MCF 10A (cell line): ENCODE results near the gene AIG1. TPM values are rescaled to one million over a fixed set of nuclear protein-coding genes. Genes with fewer than 3 reads are reported as not detected.

Source experiments
- BruUV-seq: library from RNA; stranded (reverse); fragments of 400-500 nt; replicated peaks from 2 replicates; lab custom pipeline; 2021; lab: Mats Ljungman, UMichigan
- CTCF ChIA-PET: fragments of 300-600 bp; sonication (Branson Sonifier 250); formaldehyde crosslinking; extraction: SDS; loops from one replicate; lab custom pipeline; 2021; ENCODE audit warnings: antibody characterized with exemption, inconsistent platforms; lab: Yijun Ruan, JAX
- POLR2A ChIA-PET: fragments of 300-600, 350-650 bp; sonication (Branson Sonifier 250); formaldehyde crosslinking; extraction: SDS; loops from one replicate; lab custom pipeline; 2020; ENCODE audit warnings: antibody characterized with exemption, inconsistent platforms; lab: Yijun Ruan, JAX
- DNase-seq: peaks from one replicate; pipeline ENCODE4 v3.0.0-alpha.2; 2018; ENCODE audit not compliant: unreplicated experiment
- H3K27ac Mint-ChIP-seq: one replicate; pipeline ENCODE4 v1.8.0; 2022; ENCODE audit warnings: mild to moderate bottlenecking, low read depth, mixed read lengths; ENCODE audit not compliant: unreplicated experiment
- H3K27me3 Mint-ChIP-seq: one replicate; pipeline ENCODE4 v1.8.0; 2022; ENCODE audit warnings: mixed read lengths; ENCODE audit not compliant: insufficient read depth, unreplicated experiment
- H3K36me3 Mint-ChIP-seq: one replicate; pipeline ENCODE4 v1.8.0; 2022; ENCODE audit warnings: mild to moderate bottlenecking, moderate library complexity, mixed read lengths; ENCODE audit not compliant: insufficient read depth, unreplicated experiment
- H3K4me1 Mint-ChIP-seq: one replicate; pipeline ENCODE4 v1.8.0; 2022; ENCODE audit warnings: mixed read lengths; ENCODE audit not compliant: insufficient read depth, unreplicated experiment
- H3K4me3 Mint-ChIP-seq: one replicate; pipeline ENCODE4 v1.8.0; 2022; ENCODE audit warnings: mild to moderate bottlenecking, moderate library complexity, mixed read lengths; ENCODE audit not compliant: unreplicated experiment
- H3K9me3 Mint-ChIP-seq: one replicate; pipeline ENCODE4 v1.8.0; 2022; ENCODE audit warnings: mixed read lengths; ENCODE audit not compliant: unreplicated experiment
- intact Hi-C: fragments of 100-400 bp; cut with micrococcal nuclease; formaldehyde crosslinking; loops from 2 replicates; pipeline ENCODE4 v1.14.1; 2022
- total RNA-seq: library from RNA; stranded (reverse); gene quantifications from 2 replicates; pipeline ENCODE4 v1.2.3, GENCODE V29; 2022
- TF ChIP-seq, protein P1 (sequence below): fragments of 200-600 bp; IDR thresholded peaks from one replicate; pipeline ENCODE4 v1.8.0; 2022; ENCODE audit warnings: antibody characterized with exemption, mild to moderate bottlenecking; ENCODE audit not compliant: unreplicated experiment

Gene AIG1
- total RNA-seq, 1 experiment from 2014 or later, result 106 TPM

DNA sequence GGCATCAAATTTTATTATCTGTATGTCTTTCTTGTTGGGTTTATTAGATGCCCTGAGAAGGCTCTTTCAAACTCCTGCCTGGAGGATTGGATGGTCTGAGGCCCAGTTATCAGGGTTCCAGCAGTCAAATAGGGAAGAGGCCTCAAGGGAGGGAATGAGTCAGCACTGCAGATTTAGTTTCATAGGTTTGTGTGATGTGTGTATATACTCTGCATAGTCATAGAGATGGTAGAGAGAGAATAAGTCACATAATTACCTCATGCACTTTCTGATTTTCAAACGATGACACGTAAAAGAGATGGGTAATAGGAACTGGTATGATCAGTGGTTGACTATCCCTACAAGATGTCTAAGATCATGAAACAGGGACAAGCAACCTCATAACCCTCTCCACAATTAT lies 307.7 kb downstream of the AIG1 start:
- ChIA-PET POLR2A (interaction anchor here (1.9 kb wide), 1 partner anchor 13 kb away, joined by 4 read pairs; no protein-coding TSS in a partner anchor), CTCF (interaction anchor here (0.6 to 0.7 kb wide), 2 partner anchors 60 to 757 kb away, joined by 3 read pairs; no protein-coding TSS in a partner anchor)
- intact Hi-C loops, result no loop called here
- TF ChIP-seq, protein P1, sequence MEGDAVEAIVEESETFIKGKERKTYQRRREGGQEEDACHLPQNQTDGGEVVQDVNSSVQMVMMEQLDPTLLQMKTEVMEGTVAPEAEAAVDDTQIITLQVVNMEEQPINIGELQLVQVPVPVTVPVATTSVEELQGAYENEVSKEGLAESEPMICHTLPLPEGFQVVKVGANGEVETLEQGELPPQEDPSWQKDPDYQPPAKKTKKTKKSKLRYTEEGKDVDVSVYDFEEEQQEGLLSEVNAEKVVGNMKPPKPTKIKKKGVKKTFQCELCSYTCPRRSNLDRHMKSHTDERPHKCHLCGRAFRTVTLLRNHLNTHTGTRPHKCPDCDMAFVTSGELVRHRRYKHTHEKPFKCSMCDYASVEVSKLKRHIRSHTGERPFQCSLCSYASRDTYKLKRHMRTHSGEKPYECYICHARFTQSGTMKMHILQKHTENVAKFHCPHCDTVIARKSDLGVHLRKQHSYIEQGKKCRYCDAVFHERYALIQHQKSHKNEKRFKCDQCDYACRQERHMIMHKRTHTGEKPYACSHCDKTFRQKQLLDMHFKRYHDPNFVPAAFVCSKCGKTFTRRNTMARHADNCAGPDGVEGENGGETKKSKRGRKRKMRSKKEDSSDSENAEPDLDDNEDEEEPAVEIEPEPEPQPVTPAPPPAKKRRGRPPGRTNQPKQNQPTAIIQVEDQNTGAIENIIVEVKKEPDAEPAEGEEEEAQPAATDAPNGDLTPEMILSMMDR, result no peak
- peaks cover 5% of the 10 kb centered on the region for H3K36me3 Mint-ChIP-seq
- no peaks in the 10 kb centered on the region for H3K27me3 Mint-ChIP-seq
- BruUV-seq, result no TSS peak
- H3K4me3 Mint-ChIP-seq, result no peak overlapping the region
- H3K27ac Mint-ChIP-seq, result peak overlapping the region; percentile 5
- H3K9me3 Mint-ChIP-seq, result peaks cover 7% of the 10 kb centered on the region
- peak; percentile 24 for DNase-seq
- peaks cover 5% of the 10 kb centered on the region for H3K4me1 Mint-ChIP-seq

DNA sequence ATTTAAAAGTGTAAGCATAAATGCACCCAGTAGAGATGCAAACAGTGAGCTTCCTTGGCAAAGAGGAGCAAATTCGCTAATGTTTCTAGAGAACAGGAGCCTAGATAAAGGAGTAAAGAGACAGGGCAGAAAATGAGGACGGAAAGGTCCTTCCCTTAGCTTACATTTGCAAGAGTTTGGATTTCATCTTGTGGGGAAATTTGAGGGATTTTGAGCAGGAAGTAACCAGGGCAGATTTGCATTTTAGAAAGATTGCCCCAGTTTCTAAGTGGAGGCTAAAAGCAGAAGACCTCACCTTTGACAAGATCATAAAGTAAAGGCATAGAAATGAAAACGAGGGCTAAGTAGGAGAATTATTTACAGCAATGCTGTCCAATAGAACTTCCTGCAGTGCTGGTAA lies 309.3 kb downstream of the AIG1 start:
- H3K9me3 Mint-ChIP-seq, result peaks cover 7% of the 10 kb centered on the region
- no peak overlapping the region for H3K27ac Mint-ChIP-seq
- BruUV-seq, result no TSS peak
- peaks cover 5% of the 10 kb centered on the region for H3K4me1 Mint-ChIP-seq
- TF ChIP-seq, protein P1, result no peak
- POLR2A ChIA-PET, result interaction anchor here (0.9 to 1.2 kb wide), 2 partner anchors 17 to 27 kb away, joined by 3 read pairs; no protein-coding TSS in a partner anchor
- peaks cover 5% of the 10 kb centered on the region for H3K36me3 Mint-ChIP-seq
- CTCF ChIA-PET, result interaction anchor here (0.9 to 1.5 kb wide), 2 partner anchors 34 to 57 kb away, joined by 3 to 5 read pairs; no protein-coding TSS in a partner anchor
- no peak overlapping the region for H3K4me3 Mint-ChIP-seq
- no peak for DNase-seq
- intact Hi-C loops, result no loop called here
- H3K27me3 Mint-ChIP-seq, result no peaks in the 10 kb centered on the region

DNA sequence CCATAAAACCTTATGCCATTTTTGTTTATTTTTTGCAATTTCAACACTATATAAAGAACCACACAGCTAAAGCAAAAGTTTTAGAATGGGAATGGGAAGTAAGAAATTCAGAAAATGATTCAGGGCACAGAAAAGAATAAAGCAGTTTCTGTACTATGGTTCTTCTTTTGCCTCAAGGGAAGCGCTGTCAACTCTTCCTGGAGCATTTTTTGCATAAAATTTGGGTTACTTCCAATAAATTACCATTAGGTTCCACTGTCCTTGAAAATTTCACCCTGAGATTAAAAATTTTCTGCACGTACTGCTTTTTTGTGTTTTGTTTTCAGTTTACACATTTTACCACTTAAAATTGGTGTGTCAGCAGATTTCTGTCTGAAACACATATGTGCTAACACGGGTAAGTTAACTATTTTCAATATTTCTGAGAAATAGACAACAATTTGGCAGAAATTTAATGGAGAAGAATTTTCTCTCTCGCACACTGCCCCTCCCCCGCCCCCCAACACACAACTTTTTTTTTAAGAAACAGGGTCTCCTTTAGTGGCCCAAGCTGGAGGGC lies 310.2 kb downstream of the AIG1 start:
- intact Hi-C loops, result no loop called here
- Mint-ChIP-seq H3K4me3 (no peak overlapping the region), H3K9me3 (peaks cover 7% of the 10 kb centered on the region), H3K27me3 (no peaks in the 10 kb centered on the region), H3K36me3 (peaks cover 5% of the 10 kb centered on the region), H3K4me1 (peaks cover 5% of the 10 kb centered on the region), H3K27ac (no peak overlapping the region)
- no TSS peak for BruUV-seq
- no peak for DNase-seq
- CTCF ChIA-PET, result interaction anchor here (0.6 kb wide), 2 partner anchors 44 to 56 kb away, joined by 4 read pairs; no protein-coding TSS in a partner anchor
- POLR2A ChIA-PET, result interaction anchor here (0.6 to 1.2 kb wide), 2 partner anchors 26 to 34 kb away, joined by 3 read pairs; no protein-coding TSS in a partner anchor
- TF ChIP-seq, protein P1, result no peak

DNA sequence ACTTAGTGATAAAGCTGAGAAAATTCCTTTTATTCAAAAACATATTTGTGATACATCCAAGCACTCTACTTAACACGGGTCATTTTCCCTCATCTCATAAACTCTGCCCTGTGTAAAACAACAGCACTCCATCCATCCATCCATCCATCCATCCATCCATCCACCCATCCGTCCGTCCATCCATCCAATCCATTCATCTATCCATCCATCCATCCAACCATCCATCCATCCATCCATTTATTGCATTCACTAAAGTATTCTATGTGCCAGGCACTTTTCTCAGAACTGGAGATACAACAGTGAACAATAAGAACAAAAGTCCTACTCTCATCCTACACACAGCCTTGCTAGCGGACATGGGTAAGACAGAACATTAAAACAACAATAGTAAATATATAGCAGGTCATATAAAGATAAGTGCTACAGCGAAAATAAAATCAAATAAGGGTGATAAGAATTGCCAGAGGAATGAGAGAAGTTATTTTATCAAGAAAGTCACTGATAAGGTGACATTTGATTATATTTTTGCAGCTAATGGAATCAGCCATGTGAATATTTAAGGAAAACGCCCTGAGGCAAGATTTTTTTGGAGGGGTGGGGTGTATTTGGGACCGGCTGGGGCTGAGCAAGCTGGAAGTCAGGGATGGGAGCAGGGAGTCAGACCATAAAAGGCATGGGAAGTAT lies 311.7 kb downstream of the AIG1 start:
- TF ChIP-seq, protein P1, result no peak
- BruUV-seq, result no TSS peak
- no peak overlapping the region for H3K4me3 Mint-ChIP-seq
- no peak for DNase-seq
- no peaks in the 10 kb centered on the region for H3K36me3 Mint-ChIP-seq
- H3K4me1 Mint-ChIP-seq, result peaks cover 5% of the 10 kb centered on the region
- intact Hi-C loops, result no loop called here
- ChIA-PET POLR2A (interaction anchor here (0.6 to 1.2 kb wide), 2 partner anchors 25 to 605 kb away, joined by 3 to 4 read pairs; no protein-coding TSS in a partner anchor), CTCF (interaction anchor here (0.6 to 0.8 kb wide), 3 partner anchors 10 to 867 kb away, joined by 3 to 4 read pairs (median 3); no protein-coding TSS in a partner anchor)
- no peaks in the 10 kb centered on the region for H3K27me3 Mint-ChIP-seq
- H3K9me3 Mint-ChIP-seq, result peaks cover 14% of the 10 kb centered on the region
- no peak overlapping the region for H3K27ac Mint-ChIP-seq
